SK-N-MC (cell line): Measurements from ENCODE around the gene ZFHX2.

ENCODE experiments used
- EZH2 ChIP-seq: fragments of 200-600 bp; sonication (generic); IDR thresholded peaks from one replicate; pipeline ENCODE4 v1.6.1; 2017; ENCODE audit warnings: antibody characterized with exemption
- POLR2AphosphoS5 ChIP-seq: IDR thresholded peaks from 2 replicates; pipeline ENCODE4 v1.6.1; 2012; ENCODE audit warnings: mild to moderate bottlenecking, low read depth, low read length, borderline replicate concordance

- TF ChIP-seq POLR2AphosphoS5 (no peak), EZH2 (no peak)
Measured at GRCh38 chr14:23536494-23536893, 15.1 kb downstream of the ZFHX2 start.
